ENCODE measurements around the gene TMEM163. TPM values are rescaled to one million over a fixed set of nuclear protein-coding genes. Genes with fewer than 3 reads are reported as not detected.
"Not testable (repeated sequence)": the region's sequence is repeated elsewhere in the genome, so short reads cannot be mapped to it uniquely, and the experiment has no call there.

Gene TMEM163
- total RNA-seq, 1 donor from 2014 or later: not detected

GRCh38 chr2:134491022-134491421 is 227.8 kb downstream of the TMEM163 start:
- DNase-seq (ENCODE audit: low read depth in 2 of 2): no peak

- no peak for DNase-seq (ENCODE audit: low read depth in 2 of 2)
Measured at GRCh38 chr2:134490559-134490958, 228.2 kb downstream of the TMEM163 start.

GRCh38 chr2:134489732-134490384 is 228.9 kb downstream of the TMEM163 start:
- DNase-seq (ENCODE audit: low read depth in 2 of 2): no peak

GRCh38 chr2:134482766-134483340 is 235.9 kb downstream of the TMEM163 start:
- no peak for DNase-seq (ENCODE audit: low read depth in 2 of 2)

- DNase-seq (ENCODE audit: low read depth in 2 of 2): no peak
Measured at GRCh38 chr2:134482131-134482723, 236.6 kb downstream of the TMEM163 start.

- no peak for DNase-seq (ENCODE audit: low read depth in 2 of 2)
Measured at GRCh38 chr2:134479696-134480330, 239.0 kb downstream of the TMEM163 start.

GRCh38 chr2:134476982-134477381 is 241.8 kb downstream of the TMEM163 start:
- DNase-seq (ENCODE audit: low read depth in 2 of 2): not testable (repeated sequence)

- no peak for DNase-seq (ENCODE audit: low read depth in 2 of 2)
Measured at GRCh38 chr2:134470561-134471168, 248.1 kb downstream of the TMEM163 start.

GRCh38 chr2:134469516-134470115 is 249.2 kb downstream of the TMEM163 start:
- no peak for DNase-seq (ENCODE audit: low read depth in 2 of 2)

- DNase-seq (ENCODE audit: low read depth in 2 of 2): no peak
Measured at GRCh38 chr2:134468776-134469175, 250.0 kb downstream of the TMEM163 start.

GRCh38 chr2:134468164-134468563 is 250.6 kb downstream of the TMEM163 start:
- DNase-seq (ENCODE audit: low read depth in 2 of 2): no peak

- DNase-seq (ENCODE audit: low read depth in 2 of 2): peak; percentile 40 to 61
Measured at GRCh38 chr2:134466141-134466540, 252.7 kb downstream of the TMEM163 start.

- DNase-seq (ENCODE audit: low read depth in 2 of 2): no peak
Measured at GRCh38 chr2:134465228-134466105, 253.3 kb downstream of the TMEM163 start.

- DNase-seq (ENCODE audit: low read depth in 2 of 2): no peak
Measured at GRCh38 chr2:134463699-134464022, 255.1 kb downstream of the TMEM163 start.

GRCh38 chr2:134462791-134463698 is 255.8 kb downstream of the TMEM163 start:
- DNase-seq (ENCODE audit: low read depth in 2 of 2): no peak

GRCh38 chr2:134462275-134462674 is 256.5 kb downstream of the TMEM163 start:
- DNase-seq (ENCODE audit: low read depth in 2 of 2): no peak

GRCh38 chr2:134461511-134461910 is 257.3 kb downstream of the TMEM163 start:
- DNase-seq (ENCODE audit: low read depth in 2 of 2): no peak

GRCh38 chr2:134460583-134460998 is 258.2 kb downstream of the TMEM163 start:
- peak; percentile 72 to 81 for DNase-seq (ENCODE audit: low read depth in 2 of 2)

GRCh38 chr2:134459706-134460406 is 258.9 kb downstream of the TMEM163 start:
- no peak for DNase-seq (ENCODE audit: low read depth in 2 of 2)
